ENCODE data around the gene CLDN4. TPM values are rescaled to one million over a fixed set of nuclear protein-coding genes. Genes with fewer than 3 reads are reported as not detected.

Gene CLDN4
- total RNA-seq, 1 donor from 2014 or later = 0.21 TPM

DNA sequence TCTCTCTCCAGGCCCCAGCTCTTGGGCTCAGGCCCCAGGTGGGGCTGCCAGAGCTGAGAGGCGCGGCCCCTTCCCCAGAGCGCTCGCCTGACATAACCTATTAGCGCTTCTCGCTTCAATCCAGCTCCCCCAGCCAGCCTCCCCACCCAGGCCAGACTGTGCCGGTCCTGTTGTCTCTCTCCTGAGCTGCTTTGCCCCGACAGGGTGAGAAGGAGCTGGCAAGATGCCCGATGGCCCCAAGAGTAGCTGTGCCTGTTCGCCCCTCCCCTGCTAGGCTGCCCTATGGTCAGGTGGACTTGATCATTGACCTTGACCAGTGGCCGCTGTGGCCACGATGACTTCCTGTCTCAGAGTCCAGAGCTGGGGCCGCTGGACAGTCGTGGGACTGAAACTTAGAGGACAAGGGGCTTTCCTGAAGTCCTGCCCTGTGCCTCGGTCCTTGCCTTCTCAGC is 39.3 kb downstream of the CLDN4 start:
- intact Hi-C loops (cut with DNase I) = no loop called here
- TF ChIP-seq, protein P1, sequence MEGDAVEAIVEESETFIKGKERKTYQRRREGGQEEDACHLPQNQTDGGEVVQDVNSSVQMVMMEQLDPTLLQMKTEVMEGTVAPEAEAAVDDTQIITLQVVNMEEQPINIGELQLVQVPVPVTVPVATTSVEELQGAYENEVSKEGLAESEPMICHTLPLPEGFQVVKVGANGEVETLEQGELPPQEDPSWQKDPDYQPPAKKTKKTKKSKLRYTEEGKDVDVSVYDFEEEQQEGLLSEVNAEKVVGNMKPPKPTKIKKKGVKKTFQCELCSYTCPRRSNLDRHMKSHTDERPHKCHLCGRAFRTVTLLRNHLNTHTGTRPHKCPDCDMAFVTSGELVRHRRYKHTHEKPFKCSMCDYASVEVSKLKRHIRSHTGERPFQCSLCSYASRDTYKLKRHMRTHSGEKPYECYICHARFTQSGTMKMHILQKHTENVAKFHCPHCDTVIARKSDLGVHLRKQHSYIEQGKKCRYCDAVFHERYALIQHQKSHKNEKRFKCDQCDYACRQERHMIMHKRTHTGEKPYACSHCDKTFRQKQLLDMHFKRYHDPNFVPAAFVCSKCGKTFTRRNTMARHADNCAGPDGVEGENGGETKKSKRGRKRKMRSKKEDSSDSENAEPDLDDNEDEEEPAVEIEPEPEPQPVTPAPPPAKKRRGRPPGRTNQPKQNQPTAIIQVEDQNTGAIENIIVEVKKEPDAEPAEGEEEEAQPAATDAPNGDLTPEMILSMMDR (IDR thresholded peaks at IDR 0.05) = no peak
- Histone ChIP-seq H3K4me3 (peak overlapping the region in 1 of 2 donors; percentile 8), H3K4me1 (peaks cover 28 to 52% of the 10 kb centered on the region in 2 donors), H3K9me3 (no peaks in the 10 kb centered on the region), H3K36me3 (no peaks in the 10 kb centered on the region), H3K27ac (peak overlapping the region; percentile 93 to 97), H3K27me3 (no peaks in the 10 kb centered on the region)
- peak in 1 of 2 donors; percentile 82 for DNase-seq (ENCODE audit: low spot score in 2 of 2)

DNA sequence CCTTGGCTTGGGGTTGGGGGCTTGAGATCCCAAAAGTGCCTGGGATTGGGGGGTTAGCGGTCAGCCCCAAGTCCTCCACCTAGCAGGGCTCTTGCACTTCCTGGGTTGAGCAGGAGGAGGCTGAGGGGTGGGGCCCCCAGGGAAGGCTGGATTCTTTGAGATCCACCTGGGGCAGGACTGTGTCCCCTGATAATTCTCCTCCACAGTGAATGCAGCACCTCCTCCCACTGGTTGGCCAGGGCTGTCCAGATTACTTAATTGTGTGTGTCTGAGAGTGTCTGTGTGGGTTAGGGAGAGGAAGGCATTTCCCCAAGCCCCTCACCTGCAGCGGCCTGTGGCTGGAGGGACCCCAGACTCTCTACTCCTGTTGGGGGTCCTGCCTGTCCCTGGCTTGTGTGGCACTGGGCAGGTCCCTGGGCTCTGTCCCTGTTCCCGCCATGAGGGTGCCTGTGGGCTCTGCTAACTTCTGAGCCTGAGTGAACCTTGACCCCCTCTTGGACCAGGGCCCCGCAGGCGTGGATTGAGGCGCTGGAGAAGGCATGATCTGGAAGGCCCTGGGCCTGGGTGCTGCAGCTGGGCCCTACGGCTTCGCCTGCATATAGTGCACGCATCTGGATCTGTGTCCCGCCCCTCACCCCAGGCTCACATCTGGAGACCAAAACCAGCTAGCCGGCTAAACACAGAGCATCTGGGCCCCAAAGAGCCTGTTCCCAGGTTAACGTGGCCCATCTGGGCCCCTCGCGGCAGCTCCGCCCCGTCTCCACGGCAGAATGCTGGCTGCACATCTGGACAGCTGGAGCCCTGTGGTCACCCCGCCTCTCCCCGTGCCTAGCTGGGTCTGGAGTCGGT is 40.6 kb downstream of the CLDN4 start:
- Histone ChIP-seq H3K36me3 (no peaks in the 10 kb centered on the region), H3K27me3 (no peaks in the 10 kb centered on the region), H3K9me3 (no peaks in the 10 kb centered on the region), H3K4me3 (no peak overlapping the region), H3K4me1 (peaks cover 28 to 52% of the 10 kb centered on the region in 2 donors), H3K27ac (peak overlapping the region; percentile 93 to 97)
- intact Hi-C loops (cut with DNase I) = no loop called here
- DNase-seq (ENCODE audit: low spot score in 2 of 2) = no peak
- TF ChIP-seq, protein P1 (IDR thresholded peaks at IDR 0.05) = no peak

DNA sequence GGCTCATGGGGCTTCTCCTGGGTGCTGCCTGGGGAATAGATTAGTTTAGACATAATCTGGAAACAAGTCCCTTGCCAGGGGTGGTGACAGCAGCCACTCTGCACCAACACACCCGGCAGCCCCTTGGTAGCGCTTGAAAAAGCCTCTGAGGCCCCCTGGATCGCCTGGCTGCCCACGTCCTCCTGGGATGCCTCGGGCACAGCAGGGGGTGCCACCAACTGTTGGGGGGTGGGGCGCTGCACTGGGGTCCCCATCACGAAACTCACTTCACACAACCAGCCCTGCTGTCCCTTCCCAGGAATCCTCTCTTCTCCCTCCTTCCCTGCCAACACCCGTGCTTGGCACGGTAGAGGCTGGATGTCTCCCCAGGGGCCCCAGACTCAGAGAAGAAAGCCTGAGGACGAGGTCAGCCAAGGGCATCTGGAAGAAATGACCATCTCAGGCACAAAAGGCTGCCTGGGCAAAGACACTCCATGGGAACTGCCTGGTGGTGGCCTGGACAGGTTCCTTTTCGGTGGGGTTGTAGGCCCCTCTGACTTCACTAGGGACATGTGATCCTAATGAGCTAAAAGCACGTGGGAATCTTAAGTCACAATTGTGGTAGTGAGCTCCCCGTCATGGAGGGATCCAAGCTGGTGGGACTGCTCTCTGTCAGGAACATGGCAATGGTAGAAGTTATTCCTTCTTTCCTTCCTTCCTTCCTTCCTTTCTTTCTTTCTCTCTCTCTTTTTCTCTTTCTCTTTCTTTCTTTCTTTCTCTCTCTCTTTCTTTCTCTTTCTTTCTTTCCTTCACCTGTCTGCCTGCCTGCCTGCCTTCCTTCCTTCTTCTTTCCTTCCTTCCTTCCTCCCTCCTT is 41.5 kb downstream of the CLDN4 start:
- H3K9me3 ChIP-seq = no peaks in the 10 kb centered on the region
- H3K27ac ChIP-seq = peak overlapping the region; percentile 93 to 97
- TF ChIP-seq, protein P1 (IDR thresholded peaks at IDR 0.05) = no peak
- intact Hi-C loops (cut with DNase I) = no loop called here
- peaks cover 31 to 58% of the 10 kb centered on the region in 2 donors for H3K4me1 ChIP-seq
- no peaks in the 10 kb centered on the region for H3K27me3 ChIP-seq
- no peaks in the 10 kb centered on the region for H3K36me3 ChIP-seq
- no peak overlapping the region for H3K4me3 ChIP-seq
- no peak for DNase-seq (ENCODE audit: low spot score in 2 of 2)

DNA sequence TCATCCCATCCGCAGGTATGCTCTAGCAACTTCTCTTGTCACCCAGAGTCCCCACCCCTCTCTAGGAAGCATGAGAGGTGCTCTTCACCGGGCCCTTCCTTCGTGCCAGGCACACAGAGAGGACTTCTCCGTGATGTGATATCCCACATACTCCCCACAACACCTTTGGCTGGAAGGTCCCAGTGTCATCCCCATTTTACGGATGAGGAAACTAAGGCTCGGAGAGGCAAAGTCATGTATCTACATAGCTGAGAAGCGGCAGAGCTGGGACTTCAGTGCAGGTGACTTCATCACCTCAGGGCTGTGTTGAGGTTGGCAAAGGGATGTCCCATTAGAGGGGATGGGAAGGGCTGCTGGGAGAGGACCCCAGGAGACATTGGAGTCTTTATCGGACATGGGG is 45.6 kb downstream of the CLDN4 start:
- intact Hi-C loops (cut with DNase I) = no loop called here
- Histone ChIP-seq H3K4me1 (peaks cover 29 to 51% of the 10 kb centered on the region in 2 donors), H3K27ac (peak overlapping the region; percentile 12 to 70), H3K9me3 (no peaks in the 10 kb centered on the region), H3K27me3 (no peaks in the 10 kb centered on the region), H3K4me3 (no peak overlapping the region), H3K36me3 (no peaks in the 10 kb centered on the region)
- TF ChIP-seq, protein P1 (IDR thresholded peaks at IDR 0.05) = no peak
- no peak for DNase-seq (ENCODE audit: low spot score in 2 of 2)

DNA sequence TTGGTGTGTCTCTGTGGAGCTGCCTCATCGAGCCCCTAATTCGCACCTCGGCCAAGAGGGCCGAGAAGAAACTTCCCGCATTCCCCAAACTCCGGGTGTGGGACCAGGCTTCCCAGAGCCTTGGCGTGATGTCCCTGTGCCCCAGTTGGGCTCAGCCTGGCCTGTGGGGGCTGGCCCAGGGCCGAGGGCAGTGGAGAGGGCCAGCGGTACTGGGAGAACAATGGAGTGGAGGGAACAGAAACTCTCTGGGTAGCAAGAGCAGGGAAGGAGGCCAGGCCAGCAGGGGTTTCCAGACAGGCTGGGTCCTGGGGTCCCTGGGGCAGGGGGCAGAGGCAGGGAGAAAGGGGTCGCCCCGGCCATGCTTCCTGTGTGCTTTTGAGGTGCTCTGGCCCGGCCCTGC is 46.2 kb downstream of the CLDN4 start:
- Histone ChIP-seq H3K27me3 (no peaks in the 10 kb centered on the region), H3K36me3 (no peaks in the 10 kb centered on the region), H3K27ac (peak overlapping the region; percentile 52 to 70), H3K4me3 (no peak overlapping the region), H3K4me1 (peaks cover 31 to 51% of the 10 kb centered on the region in 2 donors), H3K9me3 (no peaks in the 10 kb centered on the region)
- DNase-seq (ENCODE audit: low spot score in 2 of 2) = no peak
- intact Hi-C loops (cut with DNase I) = no loop called here
- TF ChIP-seq, protein P1 (IDR thresholded peaks at IDR 0.05) = no peak

Data from ascending aorta (tissue), 2 donors.